Upper lobe of right lung (tissue), 1 donor: ENCODE data around the gene SRP14. TPM values are rescaled to one million over a fixed set of nuclear protein-coding genes. Genes with fewer than 3 reads are reported as not detected.

Experiments
- ATAC-seq: fragments of 200-7000 bp; cut with Tn5 transposase; one replicate; pipeline ENCODE4 v1.9.1; 2020; ENCODE audit warnings: mild to moderate bottlenecking, moderate library complexity
- DNase-seq: peaks from one replicate; pipeline ENCODE4 v3.0.0-alpha.2; 2020
- H3K27ac ChIP-seq: fragments of 200-600 bp; one replicate; pipeline ENCODE4 v1.8.0; 2022
- H3K27me3 ChIP-seq: fragments of 200-600 bp; one replicate; pipeline ENCODE4 v1.8.0; 2022; ENCODE audit warnings: mild to moderate bottlenecking
- H3K36me3 ChIP-seq: fragments of 200-600 bp; one replicate; pipeline ENCODE4 v1.8.0; 2022
- H3K4me1 ChIP-seq: fragments of 200-600 bp; one replicate; pipeline ENCODE4 v1.8.0; 2022
- H3K4me3 ChIP-seq: fragments of 200-600 bp; one replicate; pipeline ENCODE4 v1.8.0; 2022; ENCODE audit warnings: mild to moderate bottlenecking
- H3K9me3 ChIP-seq: fragments of 200-600 bp; one replicate; pipeline ENCODE4 v1.8.0; 2022
- intact Hi-C: fragments of 100-400 bp; cut with DNase I; formaldehyde crosslinking; loops from one replicate; pipeline ENCODE4 v1.11.0; 2022
- total RNA-seq: library from RNA; stranded (reverse); fragmentation: NEBNext Ultra II Directional; extraction: Animal tissue kit (Norgen Biotek cat#: 25700); gene quantifications from one replicate; pipeline ENCODE4 v1.2.1, GENCODE V29; 2021
- TF ChIP-seq, protein P1 (sequence below): fragments of 200-600 bp; IDR thresholded peaks from one replicate; pipeline ENCODE4 v1.8.0; 2022; ENCODE audit warnings: antibody characterized with exemption
- donor health status: DM: no; HTN: yes; CAD: no; lungs with severe emphysema.

The SRP14 gene
- total RNA-seq, 1 donor from 2014 or later = 132 TPM

DNA sequence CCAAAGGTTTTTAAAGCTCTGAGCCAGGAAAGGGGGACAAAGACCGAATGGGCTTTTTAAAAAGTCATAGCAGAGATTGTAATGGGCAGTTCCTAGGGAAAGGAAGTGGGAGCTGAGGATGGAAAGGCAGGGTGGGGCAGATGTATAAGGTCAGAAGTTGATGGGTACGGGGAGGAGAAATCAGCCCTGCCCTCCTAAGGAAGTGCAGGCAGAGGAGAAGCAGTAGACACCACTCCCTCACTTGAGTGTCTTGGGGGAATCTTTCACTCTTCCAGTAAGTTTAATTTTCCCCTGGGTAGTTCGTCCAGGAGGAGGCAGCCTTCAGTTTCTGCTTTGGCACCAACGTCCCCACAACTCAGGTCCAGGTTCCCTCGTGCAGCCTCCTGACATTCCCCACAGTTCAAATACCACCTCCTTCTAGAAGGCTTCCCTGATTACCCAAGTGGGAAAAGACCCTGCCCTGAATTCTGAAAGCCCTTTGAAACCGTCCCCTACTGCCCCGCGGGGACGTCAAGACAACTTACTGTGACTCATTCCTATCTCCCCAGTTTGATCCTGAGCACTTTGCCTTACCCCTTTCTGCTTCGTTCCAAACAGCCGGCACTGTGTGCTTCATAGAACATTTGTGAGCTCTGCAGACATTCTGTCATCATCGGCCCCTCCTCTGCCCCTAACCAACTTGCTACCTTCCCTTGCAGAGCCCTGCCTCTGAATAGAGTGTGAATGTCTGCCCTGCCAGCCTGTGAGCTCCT is 14.3 kb upstream of the SRP14 start:
- TF ChIP-seq, protein P1, sequence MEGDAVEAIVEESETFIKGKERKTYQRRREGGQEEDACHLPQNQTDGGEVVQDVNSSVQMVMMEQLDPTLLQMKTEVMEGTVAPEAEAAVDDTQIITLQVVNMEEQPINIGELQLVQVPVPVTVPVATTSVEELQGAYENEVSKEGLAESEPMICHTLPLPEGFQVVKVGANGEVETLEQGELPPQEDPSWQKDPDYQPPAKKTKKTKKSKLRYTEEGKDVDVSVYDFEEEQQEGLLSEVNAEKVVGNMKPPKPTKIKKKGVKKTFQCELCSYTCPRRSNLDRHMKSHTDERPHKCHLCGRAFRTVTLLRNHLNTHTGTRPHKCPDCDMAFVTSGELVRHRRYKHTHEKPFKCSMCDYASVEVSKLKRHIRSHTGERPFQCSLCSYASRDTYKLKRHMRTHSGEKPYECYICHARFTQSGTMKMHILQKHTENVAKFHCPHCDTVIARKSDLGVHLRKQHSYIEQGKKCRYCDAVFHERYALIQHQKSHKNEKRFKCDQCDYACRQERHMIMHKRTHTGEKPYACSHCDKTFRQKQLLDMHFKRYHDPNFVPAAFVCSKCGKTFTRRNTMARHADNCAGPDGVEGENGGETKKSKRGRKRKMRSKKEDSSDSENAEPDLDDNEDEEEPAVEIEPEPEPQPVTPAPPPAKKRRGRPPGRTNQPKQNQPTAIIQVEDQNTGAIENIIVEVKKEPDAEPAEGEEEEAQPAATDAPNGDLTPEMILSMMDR = peak; percentile 14
- Histone ChIP-seq H3K36me3 (no peaks in the 10 kb centered on the region), H3K4me3 (no peak overlapping the region), H3K27ac (no peak overlapping the region), H3K4me1 (peaks cover 23% of the 10 kb centered on the region), H3K27me3 (no peaks in the 10 kb centered on the region), H3K9me3 (no peaks in the 10 kb centered on the region)
- ATAC-seq (peak; percentile 4), DNase-seq (no peak)
- intact Hi-C loops = no loop called here

DNA sequence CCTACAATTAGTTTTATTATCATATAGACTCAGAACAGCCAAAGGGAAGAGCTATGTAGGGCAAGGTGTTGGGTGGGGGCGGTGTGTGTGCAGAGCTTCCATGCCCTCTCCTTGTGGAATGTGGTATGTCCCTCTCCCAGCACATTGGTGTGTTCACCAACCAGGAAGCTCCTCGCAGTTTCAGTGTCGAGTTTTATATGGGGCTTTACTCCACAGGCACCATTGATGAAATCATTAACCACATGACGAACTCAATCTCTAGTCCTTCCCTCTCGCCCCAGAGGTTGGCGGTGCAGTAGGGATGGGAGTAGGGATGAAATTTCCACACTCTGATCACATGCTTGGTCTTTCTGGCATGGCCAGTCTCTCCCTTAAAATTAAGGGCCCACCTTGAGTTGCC is 13.6 kb upstream of the SRP14 start:
- intact Hi-C loops = no loop called here
- no peak for DNase-seq
- no peaks in the 10 kb centered on the region for H3K9me3 ChIP-seq
- H3K4me1 ChIP-seq = peaks cover 30% of the 10 kb centered on the region
- ATAC-seq = peak; percentile 32
- no peak overlapping the region for H3K4me3 ChIP-seq
- no peaks in the 10 kb centered on the region for H3K36me3 ChIP-seq
- no peaks in the 10 kb centered on the region for H3K27me3 ChIP-seq
- H3K27ac ChIP-seq = no peak overlapping the region
- TF ChIP-seq, protein P1 = no peak

DNA sequence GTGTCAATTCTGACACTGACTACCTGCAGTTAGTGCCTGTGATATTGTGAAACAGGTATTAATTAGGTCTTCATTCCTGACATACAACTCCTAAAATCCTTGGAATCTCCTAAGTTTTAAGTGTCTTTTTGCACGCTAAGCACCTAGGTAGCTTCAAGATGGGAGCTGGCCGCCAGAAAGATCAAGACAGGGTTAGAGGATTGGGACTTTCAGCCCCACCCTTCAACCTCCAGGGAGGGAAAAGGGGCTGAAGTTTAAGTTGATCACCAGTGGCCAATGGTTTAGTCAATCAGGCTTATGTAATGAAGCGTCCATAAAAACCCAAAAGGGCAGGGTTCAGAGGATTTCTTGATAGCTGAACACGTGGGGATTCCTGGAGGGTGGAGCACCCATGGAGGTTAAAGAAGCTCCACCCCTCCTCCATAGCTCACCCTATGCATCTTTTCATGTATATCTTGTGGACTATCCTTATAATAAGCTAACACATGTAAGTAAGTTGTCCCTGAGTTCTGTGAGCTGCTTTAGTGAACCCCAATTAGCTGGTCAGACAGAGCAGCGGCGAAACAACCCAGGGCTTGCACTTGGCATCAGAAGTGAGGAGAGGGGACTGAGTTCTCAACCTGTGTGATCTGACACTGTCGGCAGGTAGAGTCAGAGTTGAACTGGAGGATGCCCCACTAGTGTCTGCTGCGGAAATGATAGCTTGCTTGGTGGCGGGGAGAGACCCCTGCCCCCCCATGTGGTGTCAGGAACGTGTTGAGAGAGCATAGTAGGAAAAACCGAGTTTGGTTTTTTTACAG is 12.8 kb upstream of the SRP14 start:
- Histone ChIP-seq H3K27ac (no peak overlapping the region), H3K4me1 (peaks cover 37% of the 10 kb centered on the region), H3K9me3 (no peaks in the 10 kb centered on the region), H3K27me3 (no peaks in the 10 kb centered on the region), H3K36me3 (no peaks in the 10 kb centered on the region), H3K4me3 (no peak overlapping the region)
- DNase-seq (no peak), ATAC-seq (no peak)
- intact Hi-C loops = no loop called here
- TF ChIP-seq, protein P1 = no peak

DNA sequence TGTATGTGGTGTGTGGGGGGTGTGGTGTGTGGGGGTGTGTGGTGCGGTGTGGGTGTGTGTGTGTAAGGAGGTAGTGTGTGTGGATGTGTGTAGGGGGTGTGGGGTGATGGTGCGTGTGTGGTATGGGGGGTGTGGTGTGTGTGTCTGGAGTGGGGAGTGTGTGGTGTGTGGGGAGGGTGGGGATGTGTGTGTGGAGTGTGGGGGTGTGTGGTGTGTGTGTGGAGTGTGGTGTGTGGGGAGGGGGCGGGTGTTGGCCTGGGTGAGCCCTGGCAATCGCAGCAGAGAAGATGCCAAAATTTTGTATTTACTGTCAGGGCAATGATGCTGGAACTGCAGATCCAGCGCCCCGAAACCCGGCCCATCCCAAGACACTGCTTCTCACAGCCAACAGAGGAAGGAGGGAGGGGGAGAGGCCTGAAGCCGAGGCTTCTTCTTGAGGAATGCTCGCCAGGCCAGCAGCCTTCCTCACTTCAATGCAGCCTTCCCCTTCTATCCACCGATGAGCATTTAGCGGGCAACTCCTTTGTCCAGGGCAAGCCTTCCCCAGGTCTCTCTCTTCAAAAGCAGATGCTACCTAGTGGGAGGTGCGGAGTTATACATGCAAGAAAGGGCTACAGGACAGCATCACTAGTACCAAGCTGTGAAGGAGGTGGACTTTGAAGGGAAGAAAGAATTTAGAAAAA is 11.9 kb upstream of the SRP14 start:
- Histone ChIP-seq H3K27me3 (no peaks in the 10 kb centered on the region), H3K4me1 (peaks cover 45% of the 10 kb centered on the region), H3K9me3 (no peaks in the 10 kb centered on the region), H3K27ac (no peak overlapping the region), H3K4me3 (no peak overlapping the region), H3K36me3 (no peaks in the 10 kb centered on the region)
- intact Hi-C loops = no loop called here
- TF ChIP-seq, protein P1 = no peak
- no peak for ATAC-seq
- no peak for DNase-seq

DNA sequence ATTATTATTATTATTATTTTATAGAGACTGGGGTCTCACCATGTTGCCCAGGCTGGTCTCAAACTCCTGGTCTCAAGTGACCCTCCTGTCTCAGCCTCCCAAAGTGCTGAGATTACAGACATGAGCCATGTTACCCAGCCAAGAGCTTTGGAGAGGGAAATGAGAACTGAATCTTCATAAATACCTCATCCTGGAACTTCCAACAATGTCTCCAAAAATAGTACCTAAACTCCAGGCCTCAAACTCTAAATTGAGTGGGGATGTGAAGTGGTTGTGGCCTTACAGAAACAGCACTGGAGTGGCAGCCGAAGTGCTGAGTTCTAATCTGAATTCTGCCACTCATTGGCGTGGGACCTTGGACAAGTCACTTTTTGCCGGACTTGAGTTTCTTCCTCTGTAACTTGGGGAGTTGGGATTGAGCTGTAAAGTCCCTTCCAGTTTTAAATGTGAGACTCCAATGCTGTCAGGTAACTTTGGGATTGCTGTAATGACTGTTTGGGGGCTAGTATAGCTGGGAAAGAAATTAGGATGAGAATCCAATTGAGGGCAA is 10.0 kb upstream of the SRP14 start:
- peaks cover 44% of the 10 kb centered on the region for H3K4me1 ChIP-seq
- peak overlapping the region; percentile 74 for H3K27ac ChIP-seq
- ATAC-seq = no peak
- H3K27me3 ChIP-seq = no peaks in the 10 kb centered on the region
- H3K36me3 ChIP-seq = no peaks in the 10 kb centered on the region
- DNase-seq = no peak
- no peak overlapping the region for H3K4me3 ChIP-seq
- intact Hi-C loops = loop anchor here (5.0 to 10.0 kb wide), 2 partner anchors 66 to 223 kb away; no protein-coding TSS in a partner anchor
- TF ChIP-seq, protein P1 = no peak
- H3K9me3 ChIP-seq = no peaks in the 10 kb centered on the region
